ENCODE data around the gene KRT79. TPM values are rescaled to one million over a fixed set of nuclear protein-coding genes. Genes with fewer than 3 reads are reported as not detected.

The KRT79 gene
- total RNA-seq, 1 donor = not detected

GRCh38 chr12:52828156-52828555 is 6.0 kb downstream of the KRT79 start:
- no peak for DNase-seq (ENCODE audit: low read depth)
- no peak overlapping the region for H3K4me3 ChIP-seq (ENCODE audit: low read depth, low read length)
- TF ChIP-seq, protein P1, sequence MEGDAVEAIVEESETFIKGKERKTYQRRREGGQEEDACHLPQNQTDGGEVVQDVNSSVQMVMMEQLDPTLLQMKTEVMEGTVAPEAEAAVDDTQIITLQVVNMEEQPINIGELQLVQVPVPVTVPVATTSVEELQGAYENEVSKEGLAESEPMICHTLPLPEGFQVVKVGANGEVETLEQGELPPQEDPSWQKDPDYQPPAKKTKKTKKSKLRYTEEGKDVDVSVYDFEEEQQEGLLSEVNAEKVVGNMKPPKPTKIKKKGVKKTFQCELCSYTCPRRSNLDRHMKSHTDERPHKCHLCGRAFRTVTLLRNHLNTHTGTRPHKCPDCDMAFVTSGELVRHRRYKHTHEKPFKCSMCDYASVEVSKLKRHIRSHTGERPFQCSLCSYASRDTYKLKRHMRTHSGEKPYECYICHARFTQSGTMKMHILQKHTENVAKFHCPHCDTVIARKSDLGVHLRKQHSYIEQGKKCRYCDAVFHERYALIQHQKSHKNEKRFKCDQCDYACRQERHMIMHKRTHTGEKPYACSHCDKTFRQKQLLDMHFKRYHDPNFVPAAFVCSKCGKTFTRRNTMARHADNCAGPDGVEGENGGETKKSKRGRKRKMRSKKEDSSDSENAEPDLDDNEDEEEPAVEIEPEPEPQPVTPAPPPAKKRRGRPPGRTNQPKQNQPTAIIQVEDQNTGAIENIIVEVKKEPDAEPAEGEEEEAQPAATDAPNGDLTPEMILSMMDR (IDR thresholded peaks at IDR 0.05; ENCODE audit: insufficient read depth, low read depth, low read length) = no peak

DNA sequence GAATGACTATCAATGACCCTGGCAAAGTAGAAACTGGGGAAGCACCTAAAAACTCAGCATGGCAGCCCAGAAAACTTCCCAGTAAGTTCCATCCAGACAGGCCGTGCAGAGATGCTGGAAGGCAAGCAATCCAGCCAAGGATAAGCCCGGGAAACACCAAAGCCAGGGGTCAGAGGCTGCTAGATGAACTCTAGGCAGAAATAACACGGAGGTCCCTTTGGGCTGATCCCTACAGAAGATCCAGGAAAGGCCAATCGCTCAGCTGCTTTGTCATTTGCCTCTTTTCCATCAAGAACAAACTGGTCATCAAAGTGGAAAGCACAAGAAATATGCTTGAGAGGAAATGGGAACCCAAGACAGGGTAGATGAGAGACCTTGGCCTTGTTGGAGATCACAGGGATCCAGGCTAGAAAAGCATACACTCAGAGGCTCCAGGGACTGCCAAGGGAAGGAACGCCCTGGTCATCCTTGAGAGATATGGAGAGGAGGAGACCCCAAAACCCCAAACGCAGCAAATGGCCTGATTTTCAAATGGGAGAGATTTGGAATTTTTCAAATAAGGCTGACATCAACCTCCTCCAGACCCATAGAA is 6.5 kb downstream of the KRT79 start:
- no peak for DNase-seq (ENCODE audit: low read depth)
- TF ChIP-seq, protein P1 (IDR thresholded peaks at IDR 0.05; ENCODE audit: insufficient read depth, low read depth, low read length) = no peak
- no peak overlapping the region for H3K4me3 ChIP-seq (ENCODE audit: low read depth, low read length)

- TF ChIP-seq, protein P1 (IDR thresholded peaks at IDR 0.05; ENCODE audit: insufficient read depth, low read depth, low read length) = no peak
- H3K4me3 ChIP-seq (ENCODE audit: low read depth, low read length) = no peak overlapping the region
- DNase-seq (ENCODE audit: low read depth) = no peak
These were observed 7.3 kb downstream of the KRT79 start for GRCh38 chr12:52826611-52827498.

DNA sequence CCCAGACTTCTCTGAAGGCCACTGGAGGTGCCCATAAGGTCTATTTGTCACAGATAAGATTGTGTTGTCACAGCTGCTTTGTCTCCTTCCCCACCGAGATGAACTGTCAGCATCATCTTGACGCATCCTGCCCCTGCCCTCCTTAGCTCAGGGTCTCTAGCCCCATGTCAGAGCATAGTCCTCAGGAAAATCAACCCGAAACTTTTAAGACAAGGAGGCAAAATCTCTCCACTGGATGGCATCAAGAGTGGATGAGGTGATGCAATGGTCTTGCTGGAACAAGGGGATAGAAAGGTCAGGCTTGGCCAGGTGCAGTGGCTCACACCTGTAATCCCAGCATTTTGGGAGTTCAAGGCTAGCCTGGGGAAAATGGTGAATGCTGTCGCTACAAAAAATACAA is 8.2 kb downstream of the KRT79 start:
- DNase-seq (ENCODE audit: low read depth) = no peak
- H3K4me3 ChIP-seq (ENCODE audit: low read depth, low read length) = no peak overlapping the region
- TF ChIP-seq, protein P1 (IDR thresholded peaks at IDR 0.05; ENCODE audit: insufficient read depth, low read depth, low read length) = no peak

GRCh38 chr12:52824741-52825410 is 9.2 kb downstream of the KRT79 start:
- no peak overlapping the region for H3K4me3 ChIP-seq (ENCODE audit: low read depth, low read length)
- TF ChIP-seq, protein P1 (IDR thresholded peaks at IDR 0.05; ENCODE audit: insufficient read depth, low read depth, low read length) = no peak
- DNase-seq (ENCODE audit: low read depth) = no peak

DNA sequence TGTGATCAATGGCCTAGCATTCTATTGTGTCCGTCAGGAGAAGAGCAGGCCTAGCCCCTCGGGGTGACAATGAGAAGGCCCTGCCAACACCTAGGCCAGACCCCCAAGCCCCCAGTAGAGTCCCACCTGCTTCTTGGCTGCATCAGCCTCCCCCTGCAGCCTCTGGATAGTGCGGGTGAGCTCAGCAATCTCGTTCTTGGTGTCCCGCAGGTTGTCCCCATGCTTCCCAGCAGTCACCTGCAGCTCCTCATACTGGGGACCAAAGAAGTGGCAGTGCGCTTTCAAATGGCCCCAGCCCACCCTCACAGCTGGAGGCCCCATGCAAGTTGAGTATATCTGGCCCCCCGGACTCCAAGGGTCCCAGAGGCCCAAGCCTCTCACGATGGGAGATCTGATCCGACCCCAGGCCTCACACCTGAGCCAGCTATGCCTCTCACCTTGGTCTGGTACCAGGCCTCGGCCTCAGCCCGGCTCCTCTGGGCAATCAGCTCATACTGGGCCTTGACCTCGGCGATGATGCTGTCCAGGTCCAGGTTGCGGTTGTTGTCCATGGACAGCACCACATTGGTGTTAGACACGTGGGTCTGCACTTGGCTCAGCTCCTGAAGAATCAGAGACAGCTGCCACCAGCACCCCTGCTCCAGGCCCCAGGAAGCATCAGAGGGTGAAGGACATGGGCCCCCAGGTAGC is 10.2 kb downstream of the KRT79 start:
- no peak for DNase-seq (ENCODE audit: low read depth)
- TF ChIP-seq, protein P1 (IDR thresholded peaks at IDR 0.05; ENCODE audit: insufficient read depth, low read depth, low read length) = no peak
- no peak overlapping the region for H3K4me3 ChIP-seq (ENCODE audit: low read depth, low read length)

All from fibroblast of villous mesenchyme (primary cell).